Urinary bladder (tissue), 4 donors: ENCODE data around the gene TPMT. TPM values are rescaled to one million over a fixed set of nuclear protein-coding genes. Genes with fewer than 3 reads are reported as not detected.

Experiments used
- DNase-seq: peaks from one replicate; pipeline ENCODE4 v3.0.0-alpha.2; 2015; ENCODE audit errors: extremely low spot score
- H3K27ac ChIP-seq: one replicate; pipeline ENCODE4 v1.5.1; 2013; ENCODE audit warnings: low read depth, mild to moderate bottlenecking, moderate library complexity
- H3K36me3 ChIP-seq: one replicate; pipeline ENCODE4 v1.6.1; 2013; ENCODE audit warnings: mild to moderate bottlenecking, moderate library complexity; ENCODE audit not compliant: insufficient read depth
- H3K4me1 ChIP-seq: one replicate; pipeline ENCODE4 v1.6.1; 2013; ENCODE audit warnings: mild to moderate bottlenecking, moderate library complexity; ENCODE audit not compliant: insufficient read depth
- H3K4me3 ChIP-seq: one replicate; pipeline ENCODE4 v1.5.1; 2013; ENCODE audit warnings: low read depth, low read length
- WGBS: extraction: QIAGEN DNeasy Blood & Tissue Kit; methylation state at CpG from one replicate; pipeline ENCODE4 v1.1.7; 2013; 5-methylcytosine and 5-hydroxymethylcytosine counted together
- polyA plus RNA-seq: library from polyadenylated mRNA; stranded (reverse); fragments of 200-250 nt; gene quantifications from one replicate; pipeline ENCODE4 v1.2.3, GENCODE V29; 2013
- total RNA-seq: library from RNA; depleted of rRNA; stranded (reverse); fragments of >200 nt; gene quantifications from one replicate; pipeline ENCODE4 v1.2.3, GENCODE V29; 2014
- donor health status: healthy with polysubstance abuse.
- donor health status: healthy.

Gene TPMT
- total and polyA plus RNA-seq, 2 donors: 8.9 to 12.3 TPM

GRCh38 chr6:18088419-18089296 lies 66.2 kb downstream of the TPMT start:
- 86% methylated on average over 5 of the region's 5 CpGs for WGBS
- H3K4me3 ChIP-seq: no peak overlapping the region

GRCh38 chr6:18087396-18088165 lies 67.3 kb downstream of the TPMT start:
- Histone ChIP-seq H3K4me1 (no peaks in the 10 kb centered on the region), H3K36me3 (no peaks in the 10 kb centered on the region), H3K27ac (no peak overlapping the region), H3K4me3 (no peak overlapping the region)
- DNase-seq: no peak
- WGBS: 82% methylated on average over 5 of the region's 5 CpGs

More at GRCh38 chr6:18088419-18089296, 66.2 kb downstream of the TPMT start:
- H3K4me1 ChIP-seq: no peaks in the 10 kb centered on the region
- H3K36me3 ChIP-seq: no peaks in the 10 kb centered on the region
- no peak for DNase-seq
- H3K27ac ChIP-seq: no peak overlapping the region

- H3K4me3 ChIP-seq: no peak overlapping the region
- no peaks in the 10 kb centered on the region for H3K36me3 ChIP-seq
- WGBS: 76% methylated on average over 11 of the region's 11 CpGs
- no peak for DNase-seq
- H3K27ac ChIP-seq: no peak overlapping the region
- H3K4me1 ChIP-seq: no peaks in the 10 kb centered on the region
Measured at GRCh38 chr6:18081025-18081668, 73.7 kb downstream of the TPMT start.

GRCh38 chr6:18080544-18080943 lies 74.3 kb downstream of the TPMT start:
- 92% methylated on average over 4 of the region's 4 CpGs for WGBS
- H3K27ac ChIP-seq: no peak overlapping the region
- no peaks in the 10 kb centered on the region for H3K4me1 ChIP-seq
- DNase-seq: no peak
- no peaks in the 10 kb centered on the region for H3K36me3 ChIP-seq
- no peak overlapping the region for H3K4me3 ChIP-seq

GRCh38 chr6:18078866-18079265 lies 76.0 kb downstream of the TPMT start:
- WGBS: 85% methylated on average over 3 of the region's 3 CpGs
- Histone ChIP-seq H3K4me3 (no peak overlapping the region), H3K36me3 (no peaks in the 10 kb centered on the region), H3K4me1 (no peaks in the 10 kb centered on the region), H3K27ac (no peak overlapping the region)
- no peak for DNase-seq

Other genes starting within 250 kb of the TPMT start
- 64.7 TPM for gene KIF13A, start 167.4 kb downstream of the TPMT start, total RNA-seq
- gene KIF13A, start 167.4 kb downstream of the TPMT start, polyA plus RNA-seq: 41.1 TPM
- 2.4 TPM for gene NHLRC1, start 32.4 kb downstream of the TPMT start, total RNA-seq
- 2.4 TPM for gene NHLRC1, start 32.4 kb downstream of the TPMT start, polyA plus RNA-seq
- 23.1 TPM for gene KDM1B, start 345 bp upstream of the TPMT start, total RNA-seq
- gene KDM1B, start 345 bp upstream of the TPMT start, polyA plus RNA-seq: 12.3 TPM
- 205 TPM for gene DEK, start 109.5 kb upstream of the TPMT start, total RNA-seq
- gene DEK, start 109.5 kb upstream of the TPMT start, polyA plus RNA-seq: 82.0 TPM
- gene RNF144B, start 232.3 kb upstream of the TPMT start, total RNA-seq: 13.2 TPM
- 5.6 TPM for gene RNF144B, start 232.3 kb upstream of the TPMT start, polyA plus RNA-seq